HG03139 (cell line): ENCODE data around the gene MSH5.
A peak's percentile ranks its signal among the peaks of the same experiment; 100 is the strongest.
"Not testable (repeated sequence)": the region's sequence is repeated elsewhere in the genome, so short reads cannot be mapped to it uniquely, and the experiment has no call there.

Experiments used
- ATAC-seq: cut with Tn5 transposase; IDR thresholded peaks from one replicate; pipeline ENCODE4 v1.9.1; 2021; ENCODE audit not compliant: unreplicated experiment

The MSH5 gene

GRCh38 chr6:31799781-31800180 is 60.0 kb downstream of the MSH5 start:
- no peak for ATAC-seq

DNA sequence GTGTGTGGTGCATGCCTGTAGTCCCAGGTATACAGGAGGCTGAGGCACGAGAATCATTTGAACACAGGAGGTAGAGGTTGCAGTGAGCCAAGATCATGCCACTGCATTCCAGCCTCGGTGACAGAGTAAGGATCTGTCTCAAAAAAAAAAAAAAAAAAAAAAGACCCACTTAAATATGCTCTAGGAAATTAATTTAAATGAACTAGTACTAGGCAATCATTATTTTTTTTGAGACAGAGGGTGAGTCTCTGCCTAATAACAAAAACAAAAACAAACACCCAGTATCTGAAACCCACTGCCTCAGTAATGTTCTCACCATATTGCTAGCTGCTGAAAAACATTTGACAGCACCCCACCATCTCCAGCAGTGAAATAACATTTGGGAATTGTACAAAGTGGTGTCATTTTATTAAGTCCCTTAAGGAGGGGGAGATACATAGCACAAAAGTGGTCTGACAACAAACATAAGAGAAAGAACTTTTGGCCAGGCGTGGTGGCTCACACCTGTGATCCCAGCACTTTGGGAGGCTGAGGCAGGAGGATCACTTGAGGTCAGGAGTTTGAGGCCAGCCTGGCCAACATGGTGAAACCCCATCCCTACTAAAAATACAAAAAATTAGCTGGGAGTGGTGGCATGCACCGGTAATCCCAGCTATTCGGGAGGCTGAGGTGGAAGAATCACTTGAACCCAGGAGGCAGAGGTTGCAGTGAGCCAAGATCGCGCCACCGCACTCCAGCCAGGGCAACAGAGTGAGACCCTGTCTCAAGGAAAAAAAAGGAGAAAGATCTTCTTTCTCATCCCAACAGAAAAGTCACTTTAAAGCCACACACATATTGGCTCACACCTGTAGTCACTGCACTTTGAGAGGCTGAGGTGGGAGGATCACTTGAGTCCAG is 61.5 kb downstream of the MSH5 start:
- ATAC-seq, result not testable (repeated sequence)

GRCh38 chr6:31805939-31806469 is 66.2 kb downstream of the MSH5 start:
- ATAC-seq, result no peak

DNA sequence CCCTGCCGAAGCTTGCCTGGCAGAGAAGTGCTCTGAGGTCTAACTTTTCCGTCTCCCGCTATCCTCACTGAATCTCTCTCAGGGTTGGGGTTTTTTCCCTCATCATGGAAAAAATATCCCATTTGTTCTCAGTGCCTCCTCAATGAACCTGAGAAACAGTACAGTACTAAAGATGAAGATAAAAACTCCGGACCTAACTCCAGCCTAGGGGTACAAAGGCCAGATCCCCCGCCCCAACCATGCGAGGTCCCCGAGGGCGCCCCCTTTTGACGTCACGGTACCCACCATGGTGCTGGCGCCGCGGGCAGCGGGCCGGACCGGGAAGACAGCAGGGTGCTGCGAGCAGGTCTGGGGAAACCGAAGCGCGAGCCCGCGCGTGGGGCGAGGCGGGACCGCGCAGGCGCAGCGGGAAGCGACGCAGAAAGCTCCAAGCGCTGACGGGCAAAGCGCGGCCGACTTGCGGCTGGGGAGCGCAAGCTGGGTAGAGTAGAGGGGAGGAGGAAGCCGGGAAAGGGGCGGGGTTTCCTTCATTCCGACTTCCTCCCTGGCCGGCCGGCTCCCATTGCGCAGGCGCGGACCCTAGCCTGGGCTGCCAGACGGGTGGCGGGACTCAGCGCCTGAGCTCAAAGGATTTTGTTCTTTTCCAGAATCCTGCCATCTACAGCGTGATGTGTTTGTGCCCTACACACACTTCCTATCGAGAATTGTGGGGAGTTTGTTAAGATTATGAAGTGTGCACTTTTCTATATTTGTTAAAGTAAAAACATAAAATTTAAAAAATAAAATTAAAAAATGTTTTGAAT is 66.9 kb downstream of the MSH5 start, which contains the start of gene LSM2:
LSM2 (minus strand) TSS at position 497 of the 803 bp plus-strand sequence; CDS start at position 288, 209 bp downstream.
- peak; percentile 93 for ATAC-seq

DNA sequence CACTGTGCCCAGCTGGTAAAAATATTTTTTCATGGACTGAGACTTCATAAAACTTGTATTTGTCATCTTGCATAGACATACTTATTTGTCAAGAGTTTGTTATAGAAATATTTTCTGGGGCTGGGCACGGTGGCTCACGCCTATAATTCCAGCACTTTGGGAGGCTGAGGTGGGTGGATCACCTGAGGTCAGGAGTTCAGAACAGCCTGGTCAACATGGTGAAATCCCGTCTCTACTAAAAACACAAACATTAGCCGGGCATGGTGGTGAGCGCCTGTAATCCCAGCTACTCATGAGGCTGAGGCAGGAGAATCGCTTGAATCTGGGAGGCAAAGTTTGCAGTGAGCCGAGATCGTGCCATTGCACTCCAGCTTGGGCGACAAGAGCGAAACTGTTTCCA is 68.8 kb downstream of the MSH5 start:
- ATAC-seq, result not testable (repeated sequence)

- no peak for ATAC-seq
Observed at GRCh38 chr6:31811645-31812044, 71.8 kb downstream of the MSH5 start.
